Measurements from ENCODE around the gene MED13L. TPM values are rescaled to one million over a fixed set of nuclear protein-coding genes. Genes with fewer than 3 reads are reported as not detected.
"Not testable (repeated sequence)": the region's sequence is repeated elsewhere in the genome, so short reads cannot be mapped to it uniquely, and the experiment has no call there.

Gene MED13L
- total RNA-seq, 4 donors from 2014 or later, result 126 to 194 (median 154) TPM

DNA sequence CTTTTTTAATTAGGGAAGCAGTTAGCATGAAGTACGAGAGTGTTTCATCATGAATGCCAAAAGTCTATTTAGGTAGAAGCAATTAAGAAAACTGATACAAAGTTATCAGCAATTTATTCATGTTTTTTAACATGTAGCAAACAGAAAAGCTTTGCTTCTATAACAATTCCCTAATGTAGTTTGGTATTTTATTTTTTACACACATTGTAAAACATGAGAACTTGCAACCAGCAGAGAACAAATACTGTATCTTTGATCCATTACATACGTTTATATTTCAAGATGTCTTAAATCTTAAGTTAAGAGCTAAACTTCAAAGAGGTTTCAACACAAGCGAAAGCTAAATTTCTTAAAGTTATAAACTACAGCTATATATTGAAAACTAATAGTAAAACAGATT lies 39.3 kb downstream of the MED13L start:
- intact Hi-C loops (cut with DNase I; ENCODE audit: low total_unique reads), result no loop called here
- no peaks in the 10 kb centered on the region for H3K27me3 ChIP-seq
- no peak overlapping the region for H3K4me3 ChIP-seq
- no peak for DNase-seq
- H3K4me1 ChIP-seq, result peaks cover 4 to 40% (median 15%) of the 10 kb centered on the region in 4 donors
- TF ChIP-seq POLR2AphosphoS5 (IDR thresholded peaks at IDR 0.05) (no peak), EP300 (IDR thresholded peaks at IDR 0.05; ENCODE audit: low read depth) (no peak), POLR2A (IDR thresholded peaks at IDR 0.05) (no peak)
- TF ChIP-seq, protein P1, sequence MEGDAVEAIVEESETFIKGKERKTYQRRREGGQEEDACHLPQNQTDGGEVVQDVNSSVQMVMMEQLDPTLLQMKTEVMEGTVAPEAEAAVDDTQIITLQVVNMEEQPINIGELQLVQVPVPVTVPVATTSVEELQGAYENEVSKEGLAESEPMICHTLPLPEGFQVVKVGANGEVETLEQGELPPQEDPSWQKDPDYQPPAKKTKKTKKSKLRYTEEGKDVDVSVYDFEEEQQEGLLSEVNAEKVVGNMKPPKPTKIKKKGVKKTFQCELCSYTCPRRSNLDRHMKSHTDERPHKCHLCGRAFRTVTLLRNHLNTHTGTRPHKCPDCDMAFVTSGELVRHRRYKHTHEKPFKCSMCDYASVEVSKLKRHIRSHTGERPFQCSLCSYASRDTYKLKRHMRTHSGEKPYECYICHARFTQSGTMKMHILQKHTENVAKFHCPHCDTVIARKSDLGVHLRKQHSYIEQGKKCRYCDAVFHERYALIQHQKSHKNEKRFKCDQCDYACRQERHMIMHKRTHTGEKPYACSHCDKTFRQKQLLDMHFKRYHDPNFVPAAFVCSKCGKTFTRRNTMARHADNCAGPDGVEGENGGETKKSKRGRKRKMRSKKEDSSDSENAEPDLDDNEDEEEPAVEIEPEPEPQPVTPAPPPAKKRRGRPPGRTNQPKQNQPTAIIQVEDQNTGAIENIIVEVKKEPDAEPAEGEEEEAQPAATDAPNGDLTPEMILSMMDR (IDR thresholded peaks at IDR 0.05), result no peak
- in situ Hi-C loops (cut with MboI; ENCODE audit: low pct_ligation_motif_present in 1 of 4, low pct_unique_long_range_greater_than_20kb in 1 of 4, low sequenced_read_pairs in 3 of 4), result loop anchor here (10.0 to 25.0 kb wide), 2 partner anchors 226 to 243 kb away; no protein-coding TSS in a partner anchor
- WGBS, 2 donors (ENCODE audit: low coverage in 1 of 2), result 65 to 83% methylated on average over 3 of the region's 3 CpGs
- no peaks in the 10 kb centered on the region for H3K9me3 ChIP-seq
- no peak overlapping the region for H3K27ac ChIP-seq
- no peaks in the 10 kb centered on the region for H3K36me3 ChIP-seq

DNA sequence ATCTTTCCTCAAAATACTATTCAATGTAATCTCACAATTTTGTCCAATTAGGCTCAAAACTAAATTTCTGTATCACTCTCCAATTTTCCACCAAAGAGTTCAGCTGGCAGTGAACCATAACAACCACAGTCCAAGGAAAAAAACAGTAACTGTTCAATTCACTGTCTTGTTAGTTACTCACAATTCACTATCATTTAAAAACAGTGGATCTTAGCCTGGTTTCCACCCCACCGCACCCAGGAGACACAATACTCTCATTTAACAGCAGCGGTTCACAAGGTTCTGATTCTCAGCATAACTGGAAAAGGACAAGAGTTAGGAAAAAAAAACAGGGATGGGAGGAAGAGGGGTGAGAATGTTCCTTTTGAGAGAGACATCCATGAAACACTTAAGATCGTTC lies 40.5 kb downstream of the MED13L start:
- H3K4me1 ChIP-seq, result peaks cover 5 to 33% (median 19%) of the 10 kb centered on the region in 4 donors
- in situ Hi-C loops (cut with MboI; ENCODE audit: low pct_ligation_motif_present in 1 of 4, low pct_unique_long_range_greater_than_20kb in 1 of 4, low sequenced_read_pairs in 3 of 4) (loop anchor here (10.0 to 25.0 kb wide), 2 partner anchors 225 to 242 kb away; no protein-coding TSS in a partner anchor), intact Hi-C loops (cut with DNase I; ENCODE audit: low total_unique reads) (no loop called here)
- H3K36me3 ChIP-seq, result no peaks in the 10 kb centered on the region
- 61 to 75% methylated on average over 2 to 3 of the region's 3 CpGs for WGBS, 2 donors (ENCODE audit: low coverage in 1 of 2)
- no peaks in the 10 kb centered on the region for H3K27me3 ChIP-seq
- H3K27ac ChIP-seq, result no peak overlapping the region
- TF ChIP-seq EP300 (IDR thresholded peaks at IDR 0.05; ENCODE audit: low read depth) (no peak), POLR2A (IDR thresholded peaks at IDR 0.05) (no peak), POLR2AphosphoS5 (IDR thresholded peaks at IDR 0.05) (no peak)
- TF ChIP-seq, protein P1 (IDR thresholded peaks at IDR 0.05), result no peak
- H3K9me3 ChIP-seq, result no peaks in the 10 kb centered on the region
- H3K4me3 ChIP-seq, result no peak overlapping the region
- DNase-seq, result no peak

DNA sequence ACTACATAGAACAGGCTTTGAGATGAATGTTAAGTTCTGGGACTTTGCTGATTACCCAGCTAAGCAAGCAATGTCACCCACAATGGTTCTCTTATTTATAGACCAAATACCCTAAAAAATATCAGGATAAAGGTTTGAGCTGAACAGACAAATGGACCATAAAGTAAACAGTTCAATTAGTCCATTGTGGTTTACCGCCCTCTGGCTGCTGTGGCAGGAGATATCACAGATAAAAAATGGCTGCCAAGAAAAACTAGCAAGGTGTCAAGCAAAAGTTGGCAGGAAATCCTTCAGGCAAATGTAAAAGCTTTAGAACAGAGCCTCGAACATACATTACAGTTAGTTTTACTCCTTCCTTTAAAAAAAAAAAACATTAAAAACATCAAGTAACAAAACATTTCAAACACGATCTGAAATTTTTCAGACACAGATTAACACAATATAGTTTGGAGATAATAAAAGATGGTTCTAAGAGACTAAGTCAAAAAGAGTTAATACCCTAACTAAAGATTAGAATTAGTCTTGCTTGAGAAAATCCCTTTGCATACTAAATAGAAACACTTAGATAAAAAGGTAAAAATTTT lies 41.3 kb downstream of the MED13L start:
- 3 to 11% methylated on average over 3 of the region's 3 CpGs for WGBS, 2 donors (ENCODE audit: low coverage in 1 of 2)
- in situ Hi-C loops (cut with MboI; ENCODE audit: low pct_ligation_motif_present in 1 of 4, low pct_unique_long_range_greater_than_20kb in 1 of 4, low sequenced_read_pairs in 3 of 4), result loop anchor here (10.0 to 25.0 kb wide), 2 partner anchors 224 to 241 kb away; no protein-coding TSS in a partner anchor
- Histone ChIP-seq H3K27me3 (no peaks in the 10 kb centered on the region), H3K9me3 (no peaks in the 10 kb centered on the region), H3K4me3 (no peak overlapping the region), H3K36me3 (no peaks in the 10 kb centered on the region), H3K27ac (peak overlapping the region in 1 of 4 donors; percentile 4), H3K4me1 (peaks cover 5 to 28% (median 19%) of the 10 kb centered on the region in 4 donors)
- DNase-seq, result peak; percentile 37
- TF ChIP-seq POLR2AphosphoS5 (IDR thresholded peaks at IDR 0.05), result no peak
- TF ChIP-seq, protein P1 (IDR thresholded peaks at IDR 0.05), result peak; percentile 59 to 69 (median 63)
- intact Hi-C loops (cut with DNase I; ENCODE audit: low total_unique reads), result no loop called here

DNA sequence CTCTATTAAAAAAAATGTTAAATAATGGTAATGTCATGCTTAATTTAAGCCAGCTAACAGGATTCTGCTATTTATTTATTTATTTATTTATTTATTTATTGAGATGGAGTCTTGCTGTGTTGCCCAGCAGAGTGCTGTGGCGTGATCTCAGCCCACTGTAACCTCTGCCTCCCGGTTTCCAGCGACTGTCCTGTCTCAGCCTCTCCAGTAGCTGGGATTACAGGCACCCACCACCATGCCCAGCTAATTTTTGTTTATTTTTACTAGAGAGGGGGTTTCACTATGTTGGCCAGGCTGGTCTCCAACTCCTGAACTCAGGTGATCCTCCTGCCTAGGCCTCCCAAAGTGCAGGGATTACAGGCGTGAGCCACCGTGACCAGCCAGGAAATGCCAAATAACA lies 43.3 kb downstream of the MED13L start:
- in situ Hi-C loops (cut with MboI; ENCODE audit: low pct_ligation_motif_present in 1 of 4, low pct_unique_long_range_greater_than_20kb in 1 of 4, low sequenced_read_pairs in 3 of 4), result loop anchor here (10.0 to 25.0 kb wide), 2 partner anchors 222 to 239 kb away; no protein-coding TSS in a partner anchor
- H3K36me3 ChIP-seq; H3K27ac ChIP-seq; intact Hi-C loops (cut with DNase I; ENCODE audit: low total_unique reads); H3K9me3 ChIP-seq; H3K27me3 ChIP-seq; DNase-seq; H3K4me3 ChIP-seq: not testable (repeated sequence)
- peaks cover 5 to 26% (median 18%) of the 10 kb centered on the region in 4 donors for H3K4me1 ChIP-seq
- WGBS, 2 donors (ENCODE audit: low coverage in 1 of 2), result 88 to 100% methylated on average over 3 to 5 of the region's 5 CpGs

Measured in transverse colon (tissue), 4 donors.